MM.1S (cell line): ENCODE data around the gene PHLDB1.
"Not testable (repeated sequence)": the region's sequence is repeated elsewhere in the genome, so short reads cannot be mapped to it uniquely, and the experiment has no call there.

Experiments
- DNase-seq: peaks from one replicate; pipeline ENCODE4 v3.0.0-alpha.2; 2015
- H2AFZ ChIP-seq: fragments of 300-600 bp; sonication (generic); 2 replicates; pipeline ENCODE4 v1.6.0; 2016; ENCODE audit warnings: antibody characterized with exemption, low read length
- H3F3A ChIP-seq: fragments of 300-600 bp; sonication (generic); 2 replicates; pipeline ENCODE4 v1.6.1; 2016; ENCODE audit warnings: mild to moderate bottlenecking, antibody characterized with exemption, low read length, moderate library complexity, mixed read lengths; ENCODE audit not compliant: insufficient read depth
- H3K27ac ChIP-seq: fragments of 300-600 bp; sonication (generic); 2 replicates; pipeline ENCODE4 v1.5.1; 2016; ENCODE audit warnings: mild to moderate bottlenecking, low read length
- H3K27me3 ChIP-seq: fragments of 300-600 bp; sonication (generic); replicated peaks from 2 replicates; pipeline ENCODE4 v1.6.0; 2016; ENCODE audit warnings: low read length; ENCODE audit not compliant: insufficient read depth
- H3K36me3 ChIP-seq: fragments of 300-600 bp; sonication (generic); replicated peaks from 2 replicates; pipeline ENCODE4 v1.6.1; 2016; ENCODE audit warnings: mild to moderate bottlenecking, low read length, mixed read lengths; ENCODE audit not compliant: insufficient read depth
- H3K4me1 ChIP-seq: fragments of 300-600 bp; sonication (generic); 2 replicates; pipeline ENCODE4 v1.6.1; 2016; ENCODE audit warnings: low read length, mixed read lengths
- H3K4me2 ChIP-seq: fragments of 300-600 bp; sonication (generic); 2 replicates; pipeline ENCODE4 v1.6.0; 2016; ENCODE audit warnings: low read depth, low read length
- H3K4me3 ChIP-seq: fragments of 300-600 bp; sonication (generic); 2 replicates; pipeline ENCODE4 v1.5.1; 2016; ENCODE audit warnings: low read length, mixed read lengths
- H3K79me2 ChIP-seq: fragments of 300-600 bp; sonication (generic); 2 replicates; pipeline ENCODE4 v1.6.1; 2016; ENCODE audit warnings: mixed run types, low read length, mixed read lengths
- H3K9ac ChIP-seq: fragments of 300-600 bp; sonication (generic); 2 replicates; pipeline ENCODE4 v1.6.1; 2016; ENCODE audit warnings: low read length, mixed read lengths
- H3K9me2 ChIP-seq: fragments of 300-600 bp; sonication (generic); replicated peaks from 2 replicates; pipeline ENCODE4 v1.6.1; 2016; ENCODE audit warnings: mild to moderate bottlenecking, low read length, mixed read lengths; ENCODE audit not compliant: insufficient read depth
- H3K9me3 ChIP-seq: fragments of 300-600 bp; sonication (generic); replicated peaks from 2 replicates; pipeline ENCODE4 v1.6.1; 2016; ENCODE audit warnings: mild to moderate bottlenecking, low read length, mixed read lengths; ENCODE audit not compliant: insufficient read depth
- H4K20me1 ChIP-seq: fragments of 300-600 bp; sonication (generic); 2 replicates; pipeline ENCODE4 v1.6.1; 2016; ENCODE audit warnings: mild to moderate bottlenecking, low read length, moderate library complexity, mixed read lengths; ENCODE audit not compliant: insufficient read depth
- EZH2 ChIP-seq: fragments of 300-600 bp; sonication (generic); optimal IDR thresholded peaks from 2 replicates; pipeline ENCODE3; 2017; ENCODE audit warnings: low read depth, mild to moderate bottlenecking, antibody characterized with exemption, low read length, mixed read lengths
- EZH2phosphoT487 ChIP-seq: fragments of 300-600 bp; sonication (generic); IDR thresholded peaks from 2 replicates; pipeline ENCODE4 v1.6.1; 2018; ENCODE audit warnings: antibody characterized with exemption, low read length
- TF ChIP-seq, protein P1 (sequence below): fragments of 300-600 bp; sonication (generic); IDR thresholded peaks from 2 replicates; pipeline ENCODE4 v1.5.1; 2016; ENCODE audit warnings: antibody characterized with exemption, low read length, mixed read lengths

Gene PHLDB1

DNA sequence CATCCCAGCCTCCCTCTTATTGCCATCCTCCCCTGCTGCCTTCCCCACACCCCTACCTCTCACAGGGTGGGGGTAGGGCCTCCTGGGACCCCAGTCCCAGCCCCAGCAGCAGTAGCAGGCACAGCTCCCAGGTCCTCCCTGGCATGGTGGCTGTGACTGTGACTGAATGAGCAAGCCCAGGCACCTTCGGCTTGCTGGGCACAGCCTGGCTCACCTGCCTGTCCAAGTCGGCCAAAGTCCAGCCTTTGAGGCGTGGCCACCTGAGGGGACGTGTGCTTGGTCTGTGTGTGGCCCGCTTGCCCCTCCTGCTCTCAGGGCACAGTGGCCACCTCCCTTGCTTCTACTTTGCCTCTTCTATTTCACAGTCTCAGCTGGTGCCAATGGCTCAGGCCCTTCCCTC is 72.1 kb downstream of the PHLDB1 start, which contains the start of gene TREH:
Gene TREH, minus strand, starts transcription at position 168 of the 400 bp plus-strand sequence. Its CDS starts 23 bp downstream, at position 145.
- Histone ChIP-seq H3K79me2 (no peaks in the 10 kb centered on the region), H4K20me1 (no peaks in the 10 kb centered on the region), H3K27ac (no peak within 1 kb of the TSS), H3K36me3 (no peaks in the 10 kb centered on the region), H3F3A (no peaks in the 10 kb centered on the region), H3K4me1 (no peaks in the 10 kb centered on the region), H3K4me2 (no peak within 1 kb of the TSS), H3K9ac (no peak within 1 kb of the TSS), H3K9me2 (no peaks in the 10 kb centered on the region), H3K27me3 (no peaks in the 10 kb centered on the region), H2AFZ (no peak within 1 kb of the TSS), H3K9me3 (no peaks in the 10 kb centered on the region), H3K4me3 (no peak within 1 kb of the TSS)
- TF ChIP-seq EZH2phosphoT487 (no peak), EZH2 (no peak)
- TF ChIP-seq, protein P1, sequence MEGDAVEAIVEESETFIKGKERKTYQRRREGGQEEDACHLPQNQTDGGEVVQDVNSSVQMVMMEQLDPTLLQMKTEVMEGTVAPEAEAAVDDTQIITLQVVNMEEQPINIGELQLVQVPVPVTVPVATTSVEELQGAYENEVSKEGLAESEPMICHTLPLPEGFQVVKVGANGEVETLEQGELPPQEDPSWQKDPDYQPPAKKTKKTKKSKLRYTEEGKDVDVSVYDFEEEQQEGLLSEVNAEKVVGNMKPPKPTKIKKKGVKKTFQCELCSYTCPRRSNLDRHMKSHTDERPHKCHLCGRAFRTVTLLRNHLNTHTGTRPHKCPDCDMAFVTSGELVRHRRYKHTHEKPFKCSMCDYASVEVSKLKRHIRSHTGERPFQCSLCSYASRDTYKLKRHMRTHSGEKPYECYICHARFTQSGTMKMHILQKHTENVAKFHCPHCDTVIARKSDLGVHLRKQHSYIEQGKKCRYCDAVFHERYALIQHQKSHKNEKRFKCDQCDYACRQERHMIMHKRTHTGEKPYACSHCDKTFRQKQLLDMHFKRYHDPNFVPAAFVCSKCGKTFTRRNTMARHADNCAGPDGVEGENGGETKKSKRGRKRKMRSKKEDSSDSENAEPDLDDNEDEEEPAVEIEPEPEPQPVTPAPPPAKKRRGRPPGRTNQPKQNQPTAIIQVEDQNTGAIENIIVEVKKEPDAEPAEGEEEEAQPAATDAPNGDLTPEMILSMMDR, result no peak
- DNase-seq, result no peak

DNA sequence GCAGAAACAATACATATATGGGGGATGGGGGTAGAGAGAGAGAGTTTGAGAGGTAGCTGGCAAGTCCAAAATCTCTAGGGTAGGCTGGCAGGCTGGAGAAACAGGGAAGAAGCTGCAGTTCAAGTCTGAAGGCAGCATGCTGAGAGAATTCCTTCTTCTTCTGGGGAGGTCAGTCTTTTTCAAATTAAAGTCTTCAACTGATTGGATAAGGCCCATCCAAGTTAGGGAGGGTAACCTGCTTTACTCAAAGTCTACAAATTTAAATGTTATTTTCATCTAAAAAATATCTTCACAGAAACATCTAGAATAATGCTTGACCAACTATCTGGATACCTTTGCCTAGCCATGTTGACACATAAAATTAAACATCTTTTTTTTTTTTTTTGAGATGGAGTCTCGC is 75.0 kb downstream of the PHLDB1 start:
- Histone ChIP-seq H4K20me1 (no peaks in the 10 kb centered on the region), H3F3A (no peaks in the 10 kb centered on the region), H3K27ac (no peak overlapping the region), H2AFZ (no peak overlapping the region), H3K9ac (no peak overlapping the region), H3K9me3 (no peaks in the 10 kb centered on the region), H3K9me2 (no peaks in the 10 kb centered on the region), H3K27me3 (no peaks in the 10 kb centered on the region), H3K4me1 (no peaks in the 10 kb centered on the region), H3K79me2 (no peaks in the 10 kb centered on the region), H3K4me3 (no peak overlapping the region), H3K4me2 (no peak overlapping the region), H3K36me3 (no peaks in the 10 kb centered on the region)
- TF ChIP-seq, protein P1, result no peak
- DNase-seq, result no peak

DNA sequence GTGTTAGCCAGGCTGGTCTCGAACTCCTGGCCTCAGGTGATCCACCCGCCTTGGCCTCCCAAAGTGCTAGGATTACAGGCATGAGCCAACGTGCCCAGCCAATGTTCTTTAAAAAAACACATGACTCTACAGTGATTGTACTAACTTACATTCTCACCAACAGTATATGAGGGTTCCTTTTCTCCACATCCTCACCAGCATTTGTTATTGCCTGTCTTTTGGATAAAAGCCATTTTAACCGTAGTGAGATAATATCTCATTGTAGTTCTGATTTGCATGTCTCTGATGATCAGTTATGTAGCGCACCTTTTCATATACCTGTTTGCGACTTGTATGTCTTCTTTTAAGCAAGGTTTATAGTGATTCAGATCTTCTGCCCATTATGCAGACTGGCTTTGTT is 75.5 kb downstream of the PHLDB1 start:
- H3K4me1 ChIP-seq, H3K79me2 ChIP-seq, H4K20me1 ChIP-seq, H3K27me3 ChIP-seq, H3F3A ChIP-seq, H2AFZ ChIP-seq, H3K4me2 ChIP-seq, DNase-seq, H3K36me3 ChIP-seq, H3K9me2 ChIP-seq, H3K27ac ChIP-seq, H3K9me3 ChIP-seq, H3K9ac ChIP-seq, H3K4me3 ChIP-seq: not testable (repeated sequence)

GRCh38 chr11:118684187-118684586 is 76.8 kb downstream of the PHLDB1 start:
- H3K4me3 ChIP-seq, result no peak overlapping the region

More at GRCh38 chr11:118684187-118684586, 76.8 kb downstream of the PHLDB1 start:
- no peaks in the 10 kb centered on the region for H3K9me3 ChIP-seq
- no peak for DNase-seq
- no peaks in the 10 kb centered on the region for H3K36me3 ChIP-seq
- H3K27me3 ChIP-seq, result no peaks in the 10 kb centered on the region
- H3K9me2 ChIP-seq, result no peaks in the 10 kb centered on the region
- H4K20me1 ChIP-seq, result no peaks in the 10 kb centered on the region
- no peak overlapping the region for H3K9ac ChIP-seq
- H3F3A ChIP-seq, result no peaks in the 10 kb centered on the region
- H3K4me2 ChIP-seq, result no peak overlapping the region
- no peaks in the 10 kb centered on the region for H3K79me2 ChIP-seq
- TF ChIP-seq EZH2 (no peak), EZH2phosphoT487 (no peak)
- TF ChIP-seq, protein P1, result no peak
- H3K27ac ChIP-seq, result no peak overlapping the region
- no peak overlapping the region for H2AFZ ChIP-seq
- H3K4me1 ChIP-seq, result no peaks in the 10 kb centered on the region
